Activated CD8-positive, alpha-beta memory T cell treated with anti-CD3 and anti-CD28 coated beads for 24 hours (primary cell): ENCODE measurements around the gene PPP2R5D.
A peak's percentile ranks its signal among the peaks of the same experiment; 100 is the strongest.
"Not testable (repeated sequence)": the region's sequence is repeated elsewhere in the genome, so short reads cannot be mapped to it uniquely, and the experiment has no call there.

Source experiments
- DNase-seq: peaks from one replicate; pipeline ENCODE4 v3.0.0-alpha.2; 2020

Gene PPP2R5D

DNA sequence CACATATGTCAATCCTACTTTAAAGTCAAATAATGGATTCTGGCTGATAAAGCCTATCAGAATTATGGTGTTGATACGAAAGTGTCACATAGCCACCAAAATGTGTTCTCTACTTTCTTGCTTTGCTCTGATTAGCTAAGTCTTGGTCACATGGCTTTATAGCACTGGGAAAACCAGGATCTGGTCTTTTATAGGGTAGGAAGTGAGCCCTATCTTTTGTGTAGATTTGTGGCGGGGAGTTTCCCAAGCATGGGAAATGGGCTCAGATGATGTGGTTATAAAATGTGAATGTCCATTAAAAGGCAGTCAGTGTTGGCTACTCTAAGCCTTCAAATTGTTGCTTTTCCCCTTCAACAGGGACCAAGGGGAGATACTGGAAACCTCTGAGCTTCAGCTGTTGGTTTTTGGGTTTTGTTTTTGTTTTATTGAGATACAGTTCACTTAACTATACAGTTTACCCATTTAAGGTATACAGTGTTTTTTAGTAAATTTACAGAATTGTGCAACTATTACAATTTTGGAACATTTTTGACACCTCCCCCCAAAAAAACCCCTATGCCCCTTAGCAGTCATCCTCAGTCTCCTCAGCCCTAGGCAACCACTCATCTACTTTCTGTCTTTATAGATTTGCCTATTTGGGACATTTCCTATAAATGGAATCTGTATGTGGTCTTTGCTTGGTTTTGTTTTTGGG, 49.3 kb downstream of the PPP2R5D start:
- no peak for DNase-seq

- DNase-seq: no peak
These were observed 49.8 kb downstream of the PPP2R5D start for GRCh38 chr6:43034190-43034525.

- no peak for DNase-seq
These were observed 51.3 kb downstream of the PPP2R5D start for GRCh38 chr6:43035495-43036194.

- no peak for DNase-seq
These were observed 52.3 kb downstream of the PPP2R5D start for GRCh38 chr6:43036712-43037111.

DNA sequence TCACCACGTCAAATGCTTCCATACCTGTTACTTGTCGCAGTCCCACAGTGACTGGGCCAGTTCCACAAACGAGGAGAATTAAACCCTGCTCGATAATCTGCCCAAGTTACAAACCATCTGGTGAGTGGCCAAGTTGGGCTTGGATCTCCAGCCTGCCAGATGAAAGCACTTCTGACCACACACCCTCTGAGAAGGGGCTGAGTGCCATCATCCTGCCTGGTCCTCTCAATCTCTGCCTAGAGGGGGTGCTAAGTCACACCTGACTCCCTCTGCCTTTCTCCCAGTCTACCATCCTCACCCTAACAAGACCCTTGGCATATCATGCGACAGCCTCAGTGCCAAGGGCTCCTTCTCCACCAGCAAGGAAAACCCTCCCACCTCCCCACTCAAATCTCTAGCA, 52.8 kb downstream of the PPP2R5D start:
- no peak for DNase-seq

DNA sequence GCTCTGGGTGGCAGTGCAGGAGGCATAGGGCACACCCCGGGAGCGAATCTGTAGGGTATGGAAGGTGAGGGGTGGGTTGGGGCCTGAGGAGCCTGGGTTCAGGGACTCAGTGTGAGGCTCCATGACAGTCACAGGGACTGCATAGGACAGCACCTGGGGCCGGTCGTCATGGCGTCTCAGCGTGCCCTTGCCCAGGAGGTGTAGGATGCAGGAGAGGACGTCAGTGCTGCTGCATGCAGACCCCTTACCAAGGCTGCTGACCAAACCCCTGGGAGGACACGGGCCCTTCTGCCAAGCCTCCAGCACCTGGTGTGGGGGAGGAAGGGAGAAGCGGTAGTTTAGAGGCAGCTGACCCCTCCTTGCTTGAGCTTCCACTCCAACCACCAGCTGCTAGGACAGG, 53.3 kb downstream of the PPP2R5D start:
- no peak for DNase-seq

- no peak for DNase-seq
These were observed 54.4 kb downstream of the PPP2R5D start for GRCh38 chr6:43038727-43039126.

GRCh38 chr6:43040542-43041257, 56.3 kb downstream of the PPP2R5D start:
- DNase-seq: no peak

GRCh38 chr6:43041475-43041874, 57.1 kb downstream of the PPP2R5D start:
- DNase-seq: not testable (repeated sequence)

DNA sequence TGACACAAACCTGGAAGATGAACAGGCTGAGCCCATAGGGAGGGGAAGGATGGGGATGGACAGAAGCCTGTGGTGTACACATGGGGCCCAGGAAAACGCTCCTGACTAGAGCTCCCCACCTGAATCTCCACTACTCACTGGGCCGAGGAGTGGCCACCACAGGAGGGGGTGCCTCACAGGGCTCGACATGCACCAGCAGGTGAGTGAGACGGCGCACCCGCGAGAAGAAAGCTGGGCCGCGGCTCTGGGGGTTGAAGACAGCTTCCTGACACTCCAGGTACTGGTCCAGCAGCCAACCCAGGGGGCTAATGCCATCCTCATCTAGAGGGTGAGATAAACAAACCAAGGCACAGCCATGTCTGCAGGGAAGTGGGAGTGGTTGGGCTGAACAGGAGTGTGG, 58.9 kb downstream of the PPP2R5D start:
- DNase-seq: no peak

- DNase-seq: no peak
These were observed 61.1 kb downstream of the PPP2R5D start for GRCh38 chr6:43045371-43045930.

GRCh38 chr6:43047998-43048397, 63.6 kb downstream of the PPP2R5D start:
- no peak for DNase-seq

GRCh38 chr6:43050981-43051380, 66.6 kb downstream of the PPP2R5D start:
- DNase-seq: no peak

DNA sequence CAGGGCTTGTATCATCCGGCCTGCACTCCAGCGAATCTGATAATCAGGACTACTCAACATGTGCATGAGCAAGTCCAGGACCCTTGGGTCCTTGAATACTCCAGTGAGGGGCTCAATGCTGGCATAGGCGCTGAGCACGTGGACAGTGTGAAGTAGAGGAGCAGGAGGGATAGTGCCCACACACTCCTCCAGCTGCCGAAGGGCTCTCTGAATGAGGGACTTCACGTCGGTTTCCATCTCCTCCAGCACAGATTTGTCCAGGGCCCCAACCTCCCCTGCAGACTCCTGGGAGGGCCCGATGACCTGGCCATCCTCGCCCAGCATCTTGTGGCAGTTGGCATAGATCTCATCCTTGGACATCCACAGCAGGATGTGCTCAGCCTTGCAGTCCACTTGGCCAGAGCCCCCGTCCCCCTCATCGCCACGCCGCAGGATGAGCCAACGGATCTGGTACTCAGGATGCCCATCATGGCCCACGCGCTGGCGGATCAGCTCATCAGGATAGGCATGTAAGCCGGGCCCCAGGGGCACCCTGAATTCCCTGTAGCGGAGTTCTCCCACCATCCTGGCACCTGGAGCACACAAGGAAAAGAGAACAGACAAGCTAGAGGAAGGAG, 68.0 kb downstream of the PPP2R5D start:
- DNase-seq: no peak

DNA sequence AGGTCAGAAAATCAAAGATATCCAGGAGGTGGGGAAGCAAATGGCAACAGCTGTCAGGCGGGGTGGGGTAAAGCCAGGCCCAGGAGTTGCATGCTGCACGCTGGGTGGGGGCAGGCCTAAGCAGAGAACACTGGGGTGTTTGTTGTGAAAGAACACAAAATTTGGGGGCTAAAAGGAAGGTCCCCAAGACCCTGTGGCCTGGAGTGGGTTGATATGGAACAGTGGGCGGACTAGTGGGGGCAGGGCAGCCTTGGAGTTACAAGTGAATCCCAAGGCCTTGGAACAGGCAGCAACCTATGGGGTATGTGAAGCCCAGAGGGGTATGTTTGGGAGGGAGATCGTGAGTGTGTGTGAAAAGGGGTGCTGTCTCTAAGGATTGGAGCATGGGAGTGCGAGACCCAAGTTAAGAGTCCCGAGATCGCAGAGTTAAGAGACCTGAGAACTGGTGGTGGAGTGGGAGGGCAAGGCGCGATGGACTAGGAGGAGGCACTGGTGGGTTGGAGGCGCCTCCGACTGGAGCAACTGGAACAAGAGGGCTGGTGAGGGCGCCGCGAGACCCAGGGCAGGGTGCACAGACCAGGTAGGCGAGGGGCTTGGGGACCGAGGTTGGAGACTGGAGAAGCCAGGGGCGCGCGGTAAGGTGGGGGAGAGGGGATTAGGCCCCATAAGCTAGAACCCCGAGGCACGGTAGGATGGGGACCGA, 68.6 kb downstream of the PPP2R5D start:
- DNase-seq: no peak

- peak; percentile 94 for DNase-seq
These were observed 69.3 kb downstream of the PPP2R5D start, which contains the start of gene CUL7 for GRCh38 chr6:43053545-43054205. Gene CUL7 (minus strand): TSS chr6:43053851. CDS start chr6:43052788, 1,063 bp downstream.

GRCh38 chr6:43054206-43054943, 70.0 kb downstream of the PPP2R5D start:
- no peak for DNase-seq

DNA sequence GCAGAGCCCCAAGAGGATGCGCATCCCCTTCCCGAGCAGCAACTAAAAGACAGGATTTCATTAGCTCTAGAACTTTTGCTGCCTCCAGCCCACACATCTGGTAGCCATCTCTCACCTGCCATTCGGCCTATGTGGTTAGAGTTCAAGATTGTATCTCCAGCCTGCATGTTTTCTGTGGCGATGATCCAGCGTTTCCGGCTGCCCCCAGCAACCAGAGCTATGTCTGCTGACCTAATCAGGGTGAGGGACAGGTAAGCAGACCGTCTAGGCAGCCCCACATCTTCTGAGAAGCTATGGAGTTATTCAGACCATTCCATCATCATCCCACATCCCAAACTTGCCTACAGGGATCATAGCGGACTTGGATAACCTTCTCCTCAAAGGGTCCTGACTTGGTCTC, 71.6 kb downstream of the PPP2R5D start:
- no peak for DNase-seq

- no peak for DNase-seq
These were observed 74.2 kb downstream of the PPP2R5D start for GRCh38 chr6:43058531-43058930.

- DNase-seq: peak; percentile 99
These were observed 75.0 kb downstream of the PPP2R5D start, which contains the start of the genes KLC4 and MRPL2 for GRCh38 chr6:43059168-43060033. Gene KLC4 (plus strand): TSS chr6:43059631. CDS start chr6:43061336, 1,705 bp downstream. Gene MRPL2 (minus strand): TSS chr6:43059434. CDS start chr6:43059381, 53 bp downstream.
